Measurements from ENCODE around the gene AP1G2.
"Not testable (repeated sequence)": the region's sequence is repeated elsewhere in the genome, so short reads cannot be mapped to it uniquely, and the experiment has no call there.

Gene AP1G2

DNA sequence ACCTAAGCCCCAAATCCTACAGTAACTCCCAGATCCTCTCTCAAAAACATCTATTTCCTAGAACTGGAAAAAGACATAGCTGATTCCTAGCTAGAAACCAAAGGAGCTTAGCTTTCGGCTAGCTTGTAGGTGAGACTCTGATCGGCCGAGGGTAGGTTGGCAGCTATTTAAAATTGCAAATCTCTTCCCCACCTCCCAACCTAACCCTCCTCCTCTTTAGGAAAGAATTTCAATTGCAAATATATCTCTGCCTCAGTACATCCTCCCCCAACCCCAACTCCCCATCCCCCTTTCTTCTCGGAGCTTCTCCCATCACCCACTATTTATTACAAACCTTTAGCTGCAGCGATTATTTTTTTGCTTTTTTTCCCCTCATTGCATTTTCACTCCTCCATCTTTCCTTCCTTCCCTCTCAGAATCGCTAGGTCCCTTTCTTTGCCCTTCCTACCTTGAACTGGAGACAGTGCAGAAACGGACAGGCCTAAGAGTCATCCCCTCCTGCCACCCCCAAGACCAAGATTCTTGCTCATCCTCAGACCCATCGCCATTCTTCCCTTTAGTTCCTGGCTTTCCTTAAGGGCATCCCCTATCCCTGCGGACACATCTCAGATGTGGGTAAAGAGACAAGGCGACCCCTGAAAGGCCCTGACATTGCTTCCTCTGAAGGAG is 29.4 kb downstream of the AP1G2 start:
- DNase-seq (ENCODE audit: low read depth in 2 of 2), result no peak

DNA sequence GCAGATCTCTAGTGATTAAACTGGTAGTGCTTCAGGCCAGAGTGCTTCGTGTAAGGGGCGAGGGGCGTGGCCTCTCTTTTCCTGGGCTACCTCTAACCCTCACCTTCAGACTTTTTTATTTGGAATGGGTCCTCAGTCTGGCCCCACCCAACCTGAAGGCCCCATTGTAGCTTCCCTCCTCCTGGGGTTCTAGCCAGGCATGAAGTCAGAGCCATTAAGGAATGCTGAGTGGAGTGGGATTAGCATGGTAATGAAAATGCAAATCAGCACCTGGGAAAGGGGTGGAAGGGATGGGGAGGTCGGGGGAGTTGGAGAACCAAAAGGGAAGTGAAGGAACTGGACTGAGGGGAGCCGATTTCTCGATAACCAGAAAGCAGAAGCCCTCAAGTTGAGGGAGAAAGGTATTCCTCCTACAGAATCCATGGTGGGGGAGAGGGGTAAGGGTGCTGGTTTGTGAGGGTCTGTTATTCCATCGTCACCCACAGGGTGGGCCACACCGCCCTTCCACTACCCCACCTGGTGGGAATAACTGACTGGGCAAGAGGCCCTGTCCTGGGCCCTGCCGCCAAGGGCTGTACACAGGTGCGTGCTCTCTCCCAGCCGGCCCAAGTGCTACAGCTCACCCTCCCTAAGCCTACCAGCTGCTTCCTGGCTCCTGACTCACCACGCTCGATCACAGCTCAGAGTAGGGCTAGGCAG is 30.1 kb downstream of the AP1G2 start:
- no peak for DNase-seq (ENCODE audit: low read depth in 2 of 2)

DNA sequence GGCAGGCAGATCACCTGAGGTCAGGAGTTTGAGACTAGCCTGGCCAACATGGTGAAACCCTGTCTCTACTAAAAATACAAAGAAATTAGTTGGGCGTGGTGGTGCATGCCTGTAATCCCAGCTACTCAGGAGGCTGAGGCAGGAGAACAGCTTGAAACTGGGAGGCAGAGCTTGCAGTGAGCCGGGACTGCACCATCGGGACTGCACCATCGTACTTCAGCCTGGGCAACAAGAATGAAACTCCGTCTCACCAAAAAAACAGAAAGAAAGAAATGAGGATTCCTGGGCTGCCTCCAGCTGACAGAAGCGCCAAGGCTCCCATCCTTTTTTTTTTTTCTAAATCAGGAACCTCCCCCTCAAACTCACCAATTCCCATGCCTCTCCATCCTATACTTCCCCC is 30.7 kb downstream of the AP1G2 start:
- DNase-seq (ENCODE audit: low read depth in 2 of 2), result not testable (repeated sequence)

DNA sequence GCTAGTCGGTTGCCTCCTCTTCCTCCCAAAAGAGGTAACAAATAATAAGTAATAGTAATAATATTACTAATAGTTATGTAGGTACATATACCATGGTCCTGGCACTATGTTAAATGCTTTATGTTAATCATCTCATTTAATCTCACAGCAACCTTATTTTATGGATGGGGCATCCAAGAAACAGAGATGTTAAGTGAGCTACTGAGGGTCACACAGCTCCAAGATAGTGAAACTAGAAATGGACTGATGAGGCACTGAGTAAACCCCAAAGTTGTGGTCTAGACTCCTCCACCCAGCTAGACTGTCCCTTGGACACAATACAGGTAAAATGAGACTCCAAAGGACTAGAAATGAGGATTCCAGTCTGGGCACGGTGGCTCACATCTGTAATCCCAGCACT is 31.1 kb downstream of the AP1G2 start:
- no peak for DNase-seq (ENCODE audit: low read depth in 2 of 2)

DNA sequence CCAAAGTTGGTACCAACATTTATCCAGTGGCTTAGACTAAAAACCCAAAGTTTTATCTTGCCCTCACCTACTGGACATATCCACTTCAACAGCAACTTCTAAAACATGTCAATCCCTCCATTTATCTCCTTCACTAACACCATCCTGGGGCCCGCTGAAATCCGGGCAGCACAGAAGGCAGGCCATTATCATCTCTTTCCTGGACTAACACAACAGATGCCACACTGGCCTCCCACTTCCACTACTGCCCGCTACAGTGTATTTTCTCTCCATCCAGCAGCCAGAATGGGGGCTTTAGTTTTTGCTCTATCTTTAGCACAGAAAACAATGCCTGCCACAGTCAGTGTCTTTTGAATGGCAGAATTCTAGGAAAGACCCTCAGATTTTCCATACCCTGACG is 31.6 kb downstream of the AP1G2 start:
- DNase-seq (ENCODE audit: low read depth in 2 of 2), result no peak

DNA sequence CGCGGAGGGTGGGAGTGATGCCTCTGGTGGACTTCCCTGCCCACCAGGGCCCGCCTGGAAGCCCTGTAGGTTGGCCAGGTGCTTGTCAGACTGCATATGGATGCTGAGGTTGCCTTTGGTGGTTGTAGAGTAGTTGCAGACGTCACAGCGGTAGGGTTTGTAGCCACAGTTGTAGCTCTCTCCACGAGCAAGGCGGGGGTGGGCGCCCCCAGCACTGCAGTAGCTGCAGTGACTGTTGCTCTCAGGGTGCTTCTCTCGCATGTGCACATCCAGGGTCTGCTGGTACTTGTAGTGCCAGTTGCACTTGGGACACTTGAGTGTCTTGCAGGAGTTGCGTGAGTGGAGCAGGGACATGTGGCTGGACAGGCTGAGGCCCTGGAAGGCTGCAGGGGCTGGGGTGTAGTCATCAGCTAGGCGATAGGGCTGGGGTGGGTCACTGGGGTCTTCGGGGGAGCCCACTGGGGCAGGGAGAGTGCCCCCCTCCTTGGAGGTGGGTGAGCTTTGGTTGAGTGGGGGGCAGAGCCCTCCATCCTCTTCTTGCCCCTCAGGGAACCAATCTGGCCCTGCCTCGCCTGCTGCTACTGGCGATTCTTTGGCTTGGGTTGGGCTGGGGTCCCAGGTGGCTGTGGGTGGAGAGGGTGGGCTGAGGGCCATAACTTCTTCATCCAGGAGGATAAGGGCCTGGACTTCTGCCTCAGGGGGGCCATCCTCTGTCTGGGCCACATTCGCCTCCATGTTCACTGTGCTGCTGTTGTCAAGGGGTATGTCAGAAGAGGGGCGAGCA is 33.7 kb downstream of the AP1G2 start:
- DNase-seq (ENCODE audit: low read depth in 2 of 2), result no peak

DNA sequence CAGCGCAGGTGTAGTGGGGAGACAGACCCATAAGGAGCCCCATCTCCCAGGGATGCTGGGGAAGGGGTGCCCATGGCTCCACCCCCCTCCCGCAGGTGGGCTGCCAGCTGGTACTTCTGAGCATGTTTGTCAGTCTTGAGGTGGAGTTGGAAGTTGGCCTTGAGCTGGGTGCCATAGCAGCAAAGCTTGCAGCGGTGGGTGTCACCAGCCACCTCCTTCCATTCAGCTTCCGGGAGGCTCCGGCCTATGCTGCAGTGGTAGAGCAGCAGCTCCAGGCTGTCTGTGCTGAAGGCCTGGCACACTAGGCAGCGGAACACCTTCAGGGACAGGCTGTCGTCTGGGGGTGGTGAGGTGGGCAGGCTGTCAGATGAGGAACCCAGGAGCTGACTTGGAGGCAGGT is 34.9 kb downstream of the AP1G2 start:
- no peak for DNase-seq (ENCODE audit: low read depth in 2 of 2)

DNA sequence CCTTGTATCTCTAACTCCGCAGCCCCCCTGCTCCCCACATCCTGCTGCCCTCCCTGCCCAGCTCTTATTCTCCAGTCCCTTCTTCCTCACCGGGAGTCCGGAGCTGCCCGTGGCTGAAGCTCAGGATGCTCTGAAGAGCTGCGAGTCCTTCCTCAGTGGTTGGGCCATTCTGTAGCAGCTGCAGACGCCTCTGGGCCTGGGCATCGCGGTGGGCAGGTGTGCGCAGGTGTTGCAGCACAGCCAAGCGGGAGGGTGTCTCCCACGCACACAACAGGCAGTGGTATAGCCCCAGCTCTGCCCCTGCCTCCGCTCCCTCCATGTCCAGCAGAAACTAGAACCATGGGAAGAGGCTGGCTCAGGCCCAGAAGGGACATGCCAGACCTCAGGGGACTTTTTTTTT is 36.2 kb downstream of the AP1G2 start:
- no peak for DNase-seq (ENCODE audit: low read depth in 2 of 2)

DNA sequence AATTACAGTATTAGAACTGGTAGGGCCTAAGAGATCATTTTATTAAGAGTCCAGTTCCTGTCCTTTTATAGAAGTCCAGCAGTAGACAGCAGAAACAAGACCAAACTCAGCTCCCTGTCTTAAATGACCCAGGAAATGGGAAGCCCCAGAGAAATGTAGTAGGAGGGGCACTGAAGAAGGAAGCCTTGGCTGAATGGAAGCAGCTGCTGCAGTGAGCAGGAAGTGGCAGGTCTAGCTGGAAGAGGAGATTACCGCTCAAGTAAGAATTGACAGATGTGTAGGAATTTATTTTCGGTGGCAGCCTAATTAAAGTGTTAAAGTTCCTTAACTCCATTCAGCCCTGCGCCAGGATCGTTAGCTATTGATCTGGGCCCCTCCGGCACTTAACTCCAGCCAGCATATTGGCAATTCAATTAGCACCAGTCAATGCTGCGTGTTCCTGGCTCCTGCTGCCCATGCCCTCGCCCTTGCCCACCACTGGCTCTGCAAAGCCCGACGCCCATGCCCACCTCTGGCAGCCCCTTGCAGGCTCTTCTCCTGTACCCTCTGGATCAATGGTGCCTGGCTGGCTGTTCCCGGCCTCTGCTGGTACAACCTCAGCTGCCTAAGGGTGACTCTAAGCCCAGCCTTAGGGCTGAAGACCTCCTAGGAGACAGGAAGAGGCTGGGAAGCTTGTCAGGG is 37.1 kb downstream of the AP1G2 start:
- no peak for DNase-seq (ENCODE audit: low read depth in 2 of 2)

DNA sequence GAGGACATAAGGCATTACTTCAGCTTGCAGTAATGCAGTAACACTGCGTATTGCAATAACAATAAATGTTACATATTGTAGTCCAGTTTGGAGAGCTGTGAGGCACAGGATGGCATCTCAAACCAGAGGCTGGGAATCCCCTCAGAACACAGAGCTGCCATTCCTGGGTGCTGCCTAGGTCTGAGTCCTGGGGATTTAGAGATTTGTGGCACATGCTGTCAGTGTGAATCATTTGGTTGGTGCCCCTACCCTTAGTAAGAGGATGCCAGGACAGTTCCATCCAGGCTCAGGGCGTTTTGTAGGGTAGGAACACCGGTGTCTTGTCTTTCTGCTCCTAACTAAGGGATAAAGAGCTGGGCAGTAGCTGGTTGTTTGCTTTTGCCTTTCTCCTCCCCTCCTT is 38.6 kb downstream of the AP1G2 start:
- DNase-seq (ENCODE audit: low read depth in 2 of 2), result no peak

DNA sequence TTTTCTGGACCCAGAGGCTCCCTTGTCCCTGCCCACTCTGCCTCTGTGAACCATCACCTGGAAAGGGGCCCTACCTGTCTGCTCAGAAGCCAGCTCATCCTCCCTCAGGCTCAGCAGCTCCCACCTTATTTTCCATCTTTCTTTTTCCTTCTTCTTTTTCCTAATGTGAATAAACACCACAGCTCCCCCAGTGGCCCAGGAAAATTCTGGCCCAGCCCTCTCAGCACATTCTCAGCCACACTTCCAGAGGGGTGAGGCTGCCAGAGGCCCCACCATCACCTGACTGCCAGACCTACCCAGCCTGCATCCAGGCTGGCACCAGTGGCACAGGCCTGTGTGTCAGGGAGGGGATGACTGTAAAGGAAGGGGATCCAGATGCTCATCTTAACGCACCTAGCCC is 39.0 kb downstream of the AP1G2 start:
- DNase-seq (ENCODE audit: low read depth in 2 of 2), result no peak

DNA sequence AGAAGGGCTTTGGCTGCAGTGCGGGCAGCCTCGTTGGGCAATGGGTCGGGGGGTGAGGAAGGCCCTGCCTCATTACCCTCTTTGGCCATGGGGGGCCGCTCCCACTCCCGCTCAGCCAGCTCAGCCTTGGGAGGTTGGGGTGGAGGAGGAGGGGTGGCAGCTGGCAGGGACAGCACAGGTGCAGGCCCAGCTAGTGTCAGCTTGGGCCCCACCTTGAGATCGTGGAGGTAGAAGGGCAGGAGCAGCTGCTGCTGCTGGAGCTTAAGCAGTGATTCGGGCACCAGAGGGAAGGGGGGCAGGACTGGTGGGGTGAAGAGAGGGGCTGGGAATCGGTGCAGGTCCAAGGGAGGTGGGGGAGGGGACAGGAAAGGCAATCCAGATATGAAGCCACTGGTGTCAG is 42.0 kb downstream of the AP1G2 start:
- no peak for DNase-seq (ENCODE audit: low read depth in 2 of 2)

DNA sequence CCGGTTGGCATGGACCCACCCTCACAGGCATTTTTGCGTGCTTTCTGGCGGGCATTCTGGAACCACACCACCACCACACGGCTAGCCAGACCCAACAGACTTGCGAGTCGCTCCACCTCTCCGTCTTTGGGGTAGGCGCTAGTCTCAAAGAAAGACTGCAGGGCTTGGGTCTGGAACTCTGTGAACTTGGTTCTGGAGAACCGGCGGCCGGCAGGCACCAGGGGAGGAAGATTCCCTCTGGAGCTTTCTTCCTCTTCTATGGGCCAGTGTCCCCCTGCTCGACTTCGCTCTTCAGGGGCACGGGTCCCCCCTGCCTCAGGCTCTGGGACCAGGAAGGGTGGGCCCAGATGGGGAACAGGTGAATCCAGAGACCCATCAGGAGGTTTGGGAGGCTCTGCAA is 42.6 kb downstream of the AP1G2 start:
- DNase-seq (ENCODE audit: low read depth in 2 of 2), result no peak

DNA sequence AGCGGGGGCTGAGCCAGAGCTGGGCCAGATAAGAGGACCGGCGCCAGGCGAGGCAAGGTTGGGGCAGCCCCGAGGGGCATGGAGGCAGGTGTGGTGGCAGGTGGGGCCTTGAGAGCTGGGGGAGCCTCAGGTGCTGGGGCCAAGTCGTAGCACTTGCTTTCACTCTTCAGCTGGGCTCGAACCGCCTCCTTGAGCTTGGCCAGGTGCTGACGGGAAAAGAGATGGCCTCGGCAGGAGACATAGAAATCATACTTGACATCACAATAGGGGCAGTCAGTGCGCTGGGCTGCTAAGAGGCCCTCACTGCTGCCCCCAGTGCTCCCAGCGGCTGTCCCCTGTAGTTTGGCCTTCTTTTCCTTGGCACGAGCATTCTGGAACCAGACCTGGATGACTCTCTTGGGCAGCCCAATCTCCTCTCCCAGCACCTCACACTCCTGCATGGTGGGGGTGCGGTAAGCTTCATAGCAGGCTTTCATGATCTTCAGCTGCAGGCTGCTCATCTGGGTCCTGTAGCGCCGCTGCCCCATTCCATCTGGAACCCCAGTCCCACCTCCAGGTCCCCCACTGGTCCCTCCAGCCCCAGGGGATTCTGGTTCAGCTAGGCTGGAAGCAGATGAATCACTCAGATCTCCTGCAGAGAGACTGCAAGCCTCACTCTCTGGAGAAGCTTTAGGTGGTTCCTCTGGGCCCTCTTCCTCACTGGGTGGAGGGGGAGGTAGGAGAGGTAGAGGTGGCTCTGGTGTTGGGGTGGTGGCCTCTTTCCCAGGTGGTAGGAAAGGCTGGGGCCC is 44.2 kb downstream of the AP1G2 start:
- no peak for DNase-seq (ENCODE audit: low read depth in 2 of 2)

DNA sequence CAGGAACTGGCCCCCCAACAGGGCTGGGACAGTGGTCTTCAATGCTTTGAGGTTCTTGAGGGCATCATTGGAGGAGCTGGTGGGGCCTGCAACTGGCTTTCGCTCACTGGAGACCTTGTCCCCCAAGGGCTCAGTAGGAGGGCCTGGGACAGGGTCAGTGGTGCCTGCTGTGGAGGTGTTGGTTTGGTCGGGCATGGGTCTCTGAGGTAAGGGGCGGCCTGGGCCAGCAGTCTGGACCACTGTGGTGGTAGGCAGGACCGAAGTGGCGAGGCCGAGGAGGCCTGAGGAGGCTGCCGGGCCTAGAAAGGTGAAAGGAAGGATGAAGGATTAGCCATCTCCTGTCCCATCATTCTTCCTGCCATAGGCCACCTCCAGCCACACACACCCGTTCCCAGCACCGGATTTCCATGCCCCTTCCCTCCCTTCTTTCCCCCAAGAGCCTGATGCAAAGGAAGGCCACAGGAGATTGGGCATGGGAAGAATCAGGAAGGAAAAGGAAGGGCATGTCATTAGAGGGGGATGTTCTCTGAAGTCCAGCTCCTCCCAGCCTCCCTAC is 44.9 kb downstream of the AP1G2 start:
- no peak for DNase-seq (ENCODE audit: low read depth in 2 of 2)

DNA sequence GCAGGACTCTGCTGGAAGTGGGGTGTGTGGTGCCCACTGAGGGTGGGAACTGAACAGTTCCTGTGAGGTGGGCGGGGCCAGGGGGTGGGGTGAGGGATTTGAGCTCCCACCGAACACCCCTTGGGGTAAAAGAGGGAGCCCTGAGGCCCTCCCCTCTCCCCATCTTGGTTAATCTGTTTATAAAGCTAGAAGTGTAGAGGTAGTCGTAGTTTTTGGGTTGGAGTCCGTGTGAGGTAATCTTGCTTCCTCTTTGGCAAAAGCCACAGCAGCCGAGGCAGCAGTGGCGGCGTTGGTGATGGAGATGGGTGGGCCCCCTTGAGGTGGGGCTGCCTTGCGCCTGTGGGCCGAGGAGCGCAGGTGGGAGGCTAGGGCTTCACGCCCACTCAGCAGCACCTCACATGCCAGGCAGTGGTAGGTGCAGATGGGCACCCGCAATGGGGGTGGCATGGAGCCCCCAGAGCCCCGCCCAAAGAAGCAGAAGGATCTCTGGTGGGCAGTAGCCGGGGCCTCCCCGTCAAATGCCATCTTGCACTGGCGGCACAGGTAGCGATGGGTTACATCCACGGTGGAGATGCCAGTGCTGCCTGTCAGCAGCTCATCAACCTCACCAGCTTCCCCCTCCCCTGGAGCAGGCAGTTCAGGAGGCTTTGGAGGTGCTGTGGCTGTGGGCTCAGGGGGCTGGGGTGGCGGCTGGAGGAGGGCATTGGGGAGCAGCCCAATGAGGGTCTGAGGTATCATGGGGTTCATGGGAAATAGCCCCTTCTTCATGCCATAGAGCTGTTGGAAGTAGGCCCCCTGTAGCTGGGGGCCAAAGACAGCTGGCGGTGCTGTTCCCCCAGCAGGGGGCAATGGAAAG is 45.6 kb downstream of the AP1G2 start:
- DNase-seq (ENCODE audit: low read depth in 2 of 2), result no peak

DNA sequence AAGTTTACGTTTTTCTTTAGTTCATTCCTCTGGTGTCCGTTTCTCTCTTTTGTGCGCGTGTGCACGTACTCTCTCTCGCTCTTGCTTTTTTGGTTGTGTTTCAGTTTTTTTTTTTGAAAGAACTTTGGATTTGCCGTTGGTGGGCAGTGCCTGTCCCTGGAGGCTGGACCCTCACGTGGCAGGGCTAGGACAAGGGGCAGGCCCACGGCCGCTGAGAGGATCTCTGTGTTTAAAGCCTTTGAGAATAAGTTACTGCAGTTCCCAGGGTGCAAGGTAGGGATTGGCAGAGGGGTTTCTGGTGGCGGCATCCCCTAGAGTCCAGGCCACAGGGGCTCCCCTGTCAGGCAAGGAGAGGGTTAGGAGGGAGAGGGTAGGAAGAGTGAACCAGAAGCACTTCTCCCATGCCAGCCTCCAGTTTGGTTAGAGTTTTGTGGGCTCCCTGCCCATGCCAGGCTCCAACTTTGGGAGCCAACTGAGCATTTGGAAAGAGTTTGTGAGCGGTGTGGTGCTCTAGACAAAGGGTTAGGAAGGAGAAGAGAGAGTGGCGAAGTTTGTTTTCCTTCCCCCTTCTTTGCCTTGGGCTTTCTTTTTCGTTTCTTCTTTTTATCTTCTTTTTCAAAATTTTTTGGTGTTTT is 46.6 kb downstream of the AP1G2 start:
- no peak for DNase-seq (ENCODE audit: low read depth in 2 of 2)

DNA sequence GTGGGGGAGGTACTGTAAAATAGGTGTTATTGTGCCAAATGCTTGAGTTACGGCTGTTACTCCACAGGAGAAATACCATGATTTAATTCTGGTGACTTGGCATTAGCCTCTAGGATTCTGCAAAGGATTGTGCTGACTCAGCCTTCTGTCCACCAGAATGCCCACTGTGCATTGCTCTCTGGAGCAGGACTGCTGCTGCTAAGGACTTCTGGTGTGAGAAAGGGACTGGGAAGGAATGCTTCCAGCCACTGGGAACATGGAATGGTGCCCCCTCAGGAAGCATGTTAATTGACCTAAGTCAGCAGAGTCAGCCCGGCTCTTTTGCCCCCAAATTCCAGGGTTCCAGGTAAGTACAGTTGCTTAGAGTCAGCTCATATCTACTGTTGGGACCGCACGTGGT is 48.9 kb downstream of the AP1G2 start:
- no peak for DNase-seq (ENCODE audit: low read depth in 2 of 2)

DNA sequence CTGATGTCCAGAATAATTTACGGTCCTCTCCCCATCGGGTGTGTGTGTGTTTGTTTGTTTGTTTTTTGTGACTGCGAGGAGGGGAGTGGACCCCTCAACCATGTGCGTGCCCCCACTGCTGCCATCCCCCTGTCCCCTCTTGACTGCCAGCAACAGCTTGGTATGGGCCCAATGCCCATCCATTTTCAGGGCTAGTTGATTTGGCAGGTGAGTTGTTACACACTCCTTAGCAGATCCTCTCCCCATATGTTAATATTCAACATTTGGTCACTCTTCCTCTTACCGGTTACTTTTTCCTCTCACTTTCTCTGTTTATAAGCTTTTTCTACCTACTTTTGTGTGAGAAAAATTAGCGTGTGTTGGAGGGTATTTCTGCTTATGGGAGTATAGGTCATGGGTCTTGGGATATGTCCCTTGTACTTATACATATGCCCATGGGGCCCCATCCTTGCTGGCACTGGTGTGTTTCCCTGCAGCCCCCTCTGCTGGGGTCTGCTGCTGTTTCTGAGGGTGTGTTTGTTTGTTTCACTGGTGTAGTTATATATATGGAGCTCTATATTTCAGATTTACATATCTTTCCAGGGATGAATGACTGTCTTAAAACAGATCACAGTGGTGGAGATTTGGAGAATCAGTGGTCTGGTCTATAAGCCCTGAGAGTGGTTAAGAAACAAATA is 49.8 kb downstream of the AP1G2 start:
- no peak for DNase-seq (ENCODE audit: low read depth in 2 of 2)

DNA sequence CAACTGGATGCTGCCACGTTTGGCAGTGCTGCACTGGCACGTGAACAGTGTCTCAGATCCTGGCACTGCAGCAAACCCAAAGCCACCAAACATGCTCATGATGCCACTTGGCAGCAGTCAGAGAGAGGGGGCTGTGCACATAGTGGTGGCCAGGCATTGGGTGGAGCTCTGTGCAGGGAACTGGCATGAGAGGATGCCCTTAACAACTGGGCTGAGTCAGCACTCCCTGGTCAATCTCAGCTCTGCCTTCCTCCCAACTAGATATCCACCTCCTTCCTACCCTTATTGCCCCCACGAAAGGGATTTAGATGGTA is 53.0 kb downstream of the AP1G2 start:
- DNase-seq (ENCODE audit: low read depth in 2 of 2), result no peak

Data from stimulated activated CD8-positive, alpha-beta memory T cell treated with anti-CD3 and anti-CD28 coated beads, Interleukin-2, amount 100 ng/mL, for 1 hour (primary cell).